MG63 (cell line): Measurements from ENCODE around the gene APOA5. TPM values are rescaled to one million over a fixed set of nuclear protein-coding genes. Genes with fewer than 3 reads are reported as not detected.
"Not testable (repeated sequence)": the region's sequence is repeated elsewhere in the genome, so short reads cannot be mapped to it uniquely, and the experiment has no call there.

Source experiments
- DNase-seq: peaks from one replicate; pipeline ENCODE4 v3.0.0-alpha.2; 2020
- H3K27me3 ChIP-seq: fragments of 250-450 bp; sonication (Bioruptor Pico); 2 replicates; pipeline ENCODE4 v1.5.1; 2020; ENCODE audit warnings: mild to moderate bottlenecking, moderate library complexity
- H3K36me3 ChIP-seq: fragments of 250-450 bp; sonication (Bioruptor Pico); 2 replicates; pipeline ENCODE4 v1.5.1; 2020; ENCODE audit warnings: mild to moderate bottlenecking, moderate library complexity
- H3K4me3 ChIP-seq: fragments of 250-450 bp; sonication (Bioruptor Pico); 2 replicates; pipeline ENCODE4 v1.5.1; 2020; ENCODE audit warnings: mild to moderate bottlenecking, moderate library complexity
- H3K9me3 ChIP-seq: fragments of 250-450 bp; sonication (Bioruptor Pico); 2 replicates; pipeline ENCODE4 v1.5.1; 2020; ENCODE audit warnings: mild to moderate bottlenecking, moderate library complexity
- total RNA-seq: library from RNA; depleted of rRNA; stranded (reverse); fragments of >200 nt; shearing (Covaris generic); gene quantifications from 2 replicates; pipeline ENCODE4 v1.2.3, GENCODE V29; 2014; ENCODE audit warnings: low replicate concordance

Gene APOA5
- total RNA-seq, 1 experiment from 2014 or later, result not detected

DNA sequence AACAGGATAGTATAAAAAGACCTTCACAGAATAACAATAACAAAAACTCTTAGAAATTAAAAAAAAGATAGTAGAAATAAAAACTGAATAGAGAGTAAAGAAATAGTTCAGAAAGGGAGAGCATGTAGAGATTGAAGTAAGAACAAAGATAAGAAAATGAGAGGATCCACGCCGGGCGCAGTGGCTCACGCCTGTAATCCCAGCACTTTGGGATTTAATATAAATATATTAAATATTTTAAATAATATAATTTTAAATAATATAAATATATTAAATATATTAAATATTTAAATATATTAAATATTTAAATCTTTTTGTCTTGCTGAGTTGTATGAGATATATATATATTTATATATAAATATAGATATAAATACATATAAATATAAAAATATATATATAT is 20.4 kb upstream of the APOA5 start:
- no peaks in the 10 kb centered on the region for H3K36me3 ChIP-seq

DNA sequence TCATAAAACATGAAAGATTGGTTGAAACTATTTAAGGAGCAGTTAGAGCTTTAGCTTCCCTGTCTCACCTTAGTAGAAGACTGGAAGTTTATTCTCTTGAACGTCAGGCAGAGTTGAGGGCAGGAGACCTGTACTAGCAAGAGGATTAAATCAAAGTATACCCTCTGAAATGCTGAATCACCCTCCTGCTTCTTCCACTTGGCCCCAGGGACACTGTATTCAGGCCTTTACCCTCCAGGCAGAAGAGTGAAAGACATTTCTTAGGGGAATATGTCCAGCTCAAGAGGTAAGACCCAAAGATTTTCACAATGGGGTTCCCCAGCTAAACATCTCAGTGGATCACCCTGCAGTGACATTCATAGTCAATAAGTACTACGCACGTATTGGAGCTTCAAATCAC is 19.5 kb upstream of the APOA5 start:
- no peaks in the 10 kb centered on the region for H3K27me3 ChIP-seq
- H3K9me3 ChIP-seq, result no peaks in the 10 kb centered on the region
- no peaks in the 10 kb centered on the region for H3K36me3 ChIP-seq
- DNase-seq, result no peak
- H3K4me3 ChIP-seq, result no peak overlapping the region

More for the DNA sequence above, 20.4 kb upstream of the APOA5 start:
- H3K4me3 ChIP-seq, result no peak overlapping the region
- DNase-seq, result no peak
- no peaks in the 10 kb centered on the region for H3K9me3 ChIP-seq
- H3K27me3 ChIP-seq, result no peaks in the 10 kb centered on the region

DNA sequence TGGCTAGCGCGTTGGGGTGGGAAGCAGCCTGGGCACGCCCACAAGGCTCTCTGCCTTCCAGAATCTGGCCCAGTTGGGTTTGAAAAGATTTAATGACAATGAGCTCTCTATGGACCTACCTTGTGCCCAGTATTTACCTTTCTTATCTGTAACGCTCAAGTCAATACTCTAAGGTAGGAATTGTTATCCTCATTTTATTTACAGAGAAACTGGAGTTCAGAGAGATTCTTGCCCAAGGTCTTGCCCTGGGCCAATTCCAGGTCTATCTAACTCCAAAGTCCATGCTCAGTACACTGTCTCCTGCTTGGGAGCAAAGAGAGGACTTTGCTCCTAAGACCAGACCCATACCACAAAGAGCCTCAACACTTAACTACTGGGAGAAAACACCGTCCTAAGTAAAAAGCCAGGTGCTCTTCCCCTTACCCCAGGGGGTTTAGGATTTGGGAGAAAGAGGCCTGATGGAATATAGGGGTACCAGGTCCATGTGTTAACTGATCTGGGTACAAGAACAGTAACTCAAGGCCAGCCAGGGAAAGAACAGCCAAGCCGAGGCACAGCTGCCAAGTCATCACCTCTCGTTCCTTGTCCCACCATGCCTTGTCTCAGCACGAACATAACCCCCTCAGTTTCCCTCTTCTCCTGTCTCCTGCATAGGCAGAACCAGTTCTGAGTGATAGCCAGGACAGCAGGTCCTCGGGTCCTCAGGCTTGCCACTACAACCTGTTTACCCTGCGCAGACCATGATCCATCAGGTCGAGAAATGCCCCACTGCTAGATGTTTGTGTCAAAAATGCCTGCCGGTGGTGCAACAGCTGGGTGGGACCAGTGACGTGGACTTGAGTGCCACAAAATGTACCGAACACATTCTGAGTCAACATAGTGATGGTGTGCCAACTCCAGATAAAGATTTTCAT is 16.8 kb upstream of the APOA5 start:
- H3K36me3 ChIP-seq, result no peaks in the 10 kb centered on the region
- H3K27me3 ChIP-seq, result no peaks in the 10 kb centered on the region
- H3K9me3 ChIP-seq, result no peaks in the 10 kb centered on the region
- H3K4me3 ChIP-seq, result no peak overlapping the region
- peak; percentile 36 for DNase-seq

DNA sequence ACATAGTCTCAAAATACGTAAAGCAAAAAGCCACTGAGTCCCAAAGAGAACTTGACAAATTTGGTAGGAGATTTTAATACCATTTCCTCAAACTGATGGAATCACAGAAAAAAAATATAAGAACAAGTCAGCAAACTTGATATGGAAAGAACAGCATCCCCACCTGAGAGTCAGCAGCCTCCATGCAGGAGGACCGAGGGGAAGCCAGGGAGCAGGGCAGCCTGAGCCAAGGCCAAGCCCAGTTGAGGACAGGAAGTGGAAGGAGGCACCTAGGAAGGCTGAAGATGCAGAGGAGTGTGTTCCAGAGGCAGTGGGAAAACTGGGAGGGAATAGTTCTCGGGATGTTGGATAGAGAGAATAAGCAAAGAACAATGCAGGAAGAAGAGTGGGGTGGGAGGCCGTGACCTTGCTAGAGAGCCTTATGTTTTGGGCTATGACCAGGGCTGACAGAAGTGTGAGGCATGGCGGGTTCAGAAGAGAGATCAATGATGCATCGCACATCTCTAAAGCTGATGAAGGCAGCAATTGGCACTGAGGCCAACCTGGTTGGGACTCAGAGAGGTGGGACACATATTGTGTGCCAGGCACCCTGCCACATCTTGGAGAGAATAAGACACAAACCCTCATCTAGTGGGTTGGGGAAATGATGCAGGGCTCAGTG is 16.1 kb upstream of the APOA5 start:
- DNase-seq, result no peak
- H3K27me3 ChIP-seq, result no peaks in the 10 kb centered on the region
- H3K9me3 ChIP-seq, result no peaks in the 10 kb centered on the region
- no peaks in the 10 kb centered on the region for H3K36me3 ChIP-seq
- H3K4me3 ChIP-seq, result no peak overlapping the region

DNA sequence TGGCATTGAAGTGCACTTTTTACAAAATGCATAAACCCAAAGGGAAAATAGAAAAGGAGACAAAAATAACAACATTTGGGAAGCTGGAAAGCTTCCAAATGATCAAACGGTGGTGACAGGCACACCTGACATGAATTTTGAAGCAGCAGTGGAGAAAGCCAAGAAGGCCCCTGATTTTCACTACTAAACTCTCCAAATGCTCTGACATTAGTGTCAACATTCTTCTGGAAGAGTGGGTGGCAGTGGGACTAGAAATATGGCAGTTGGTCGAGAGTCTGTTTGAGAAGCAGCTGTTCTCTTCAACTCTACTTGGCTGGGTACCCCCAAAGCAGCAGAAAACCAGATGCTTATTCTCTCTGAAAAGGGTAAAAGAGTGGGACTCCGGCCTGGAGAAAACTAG is 12.3 kb upstream of the APOA5 start:
- Histone ChIP-seq H3K4me3 (no peak overlapping the region), H3K9me3 (no peaks in the 10 kb centered on the region), H3K27me3 (no peaks in the 10 kb centered on the region), H3K36me3 (no peaks in the 10 kb centered on the region)
- DNase-seq, result no peak

DNA sequence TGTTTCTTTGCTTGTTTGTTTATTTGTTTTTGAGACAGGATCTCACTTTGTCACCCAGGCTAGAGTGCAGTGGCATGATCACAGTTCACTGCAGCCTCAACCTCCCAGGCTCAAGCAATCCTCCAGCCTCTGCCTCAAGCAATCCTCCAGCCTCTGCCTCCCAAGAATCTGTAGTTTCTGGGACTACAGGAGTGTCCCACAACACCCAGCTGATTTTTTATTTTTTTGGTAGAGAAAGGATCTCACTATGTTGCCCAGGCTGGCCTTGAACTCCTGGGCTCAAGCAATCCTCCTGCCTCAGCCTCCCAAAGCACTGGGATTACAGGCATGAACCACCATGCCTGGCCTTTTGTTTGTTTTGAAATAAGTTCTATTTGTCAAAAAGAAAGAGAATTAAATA is 10.0 kb upstream of the APOA5 start:
- H3K36me3 ChIP-seq, H3K27me3 ChIP-seq, DNase-seq, H3K9me3 ChIP-seq, H3K4me3 ChIP-seq: not testable (repeated sequence)

DNA sequence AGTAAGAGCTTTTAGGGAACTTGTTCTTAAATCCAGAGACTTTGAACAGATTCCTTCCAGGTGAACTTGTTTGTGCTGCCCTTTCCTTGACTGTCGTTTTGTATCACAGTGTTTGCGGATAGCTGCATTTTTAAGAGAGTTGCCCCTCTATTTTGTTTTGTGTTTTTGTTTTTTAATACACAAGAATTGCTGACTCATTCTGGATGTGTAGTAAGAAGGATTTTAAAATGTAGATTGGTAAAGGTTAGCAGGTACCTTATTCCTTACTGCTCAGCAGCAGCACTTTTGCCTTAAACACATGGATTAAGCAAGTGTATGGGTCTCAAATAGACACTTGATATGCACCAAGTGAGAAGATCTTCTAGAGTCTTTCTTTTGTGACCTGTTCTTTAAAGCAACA is 8.9 kb upstream of the APOA5 start:
- Histone ChIP-seq H3K9me3 (no peaks in the 10 kb centered on the region), H3K27me3 (no peaks in the 10 kb centered on the region), H3K36me3 (no peaks in the 10 kb centered on the region), H3K4me3 (no peak overlapping the region)
- no peak for DNase-seq

DNA sequence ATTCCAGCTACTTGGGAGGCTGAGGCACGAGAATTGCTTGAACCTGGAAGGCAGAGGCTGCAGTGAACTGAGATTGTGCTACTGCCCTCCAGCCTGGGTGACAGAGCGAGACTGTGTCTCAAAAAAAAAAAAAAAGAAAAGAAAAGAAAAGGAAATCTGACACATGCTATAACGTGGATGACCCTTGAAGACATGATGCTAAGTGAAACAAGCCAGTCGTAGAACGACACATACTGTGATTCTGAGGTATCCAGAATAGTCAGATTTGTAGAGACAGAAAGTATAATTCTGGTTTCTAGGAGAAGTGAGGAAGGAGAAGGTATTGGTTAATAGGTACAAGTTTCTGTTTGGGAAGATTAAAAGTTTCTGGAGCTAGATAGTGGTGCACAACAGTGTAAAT is 6.7 kb upstream of the APOA5 start:
- Histone ChIP-seq H3K36me3 (no peaks in the 10 kb centered on the region), H3K4me3 (no peak overlapping the region), H3K27me3 (no peaks in the 10 kb centered on the region), H3K9me3 (no peaks in the 10 kb centered on the region)
- DNase-seq, result no peak

DNA sequence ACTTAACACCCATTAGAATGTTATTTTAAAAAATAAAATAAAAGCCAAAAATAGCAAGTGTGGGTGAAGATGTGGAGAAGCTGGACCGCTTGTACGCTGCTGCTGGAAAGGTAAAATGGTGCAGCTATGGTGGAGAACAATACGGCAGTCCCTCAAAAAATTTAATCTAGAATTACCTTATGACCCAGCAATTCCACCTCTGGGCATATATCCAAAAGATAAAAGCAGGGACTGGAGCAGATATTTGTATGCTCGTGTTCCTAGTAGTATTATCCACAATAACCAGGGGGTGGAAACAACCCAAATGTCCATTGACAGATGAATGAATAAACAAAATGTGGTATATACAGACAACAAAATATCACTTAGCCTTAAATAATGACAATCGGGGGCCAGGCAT is 6.1 kb upstream of the APOA5 start:
- no peaks in the 10 kb centered on the region for H3K27me3 ChIP-seq
- no peak overlapping the region for H3K4me3 ChIP-seq
- no peaks in the 10 kb centered on the region for H3K9me3 ChIP-seq
- no peaks in the 10 kb centered on the region for H3K36me3 ChIP-seq
- no peak for DNase-seq

DNA sequence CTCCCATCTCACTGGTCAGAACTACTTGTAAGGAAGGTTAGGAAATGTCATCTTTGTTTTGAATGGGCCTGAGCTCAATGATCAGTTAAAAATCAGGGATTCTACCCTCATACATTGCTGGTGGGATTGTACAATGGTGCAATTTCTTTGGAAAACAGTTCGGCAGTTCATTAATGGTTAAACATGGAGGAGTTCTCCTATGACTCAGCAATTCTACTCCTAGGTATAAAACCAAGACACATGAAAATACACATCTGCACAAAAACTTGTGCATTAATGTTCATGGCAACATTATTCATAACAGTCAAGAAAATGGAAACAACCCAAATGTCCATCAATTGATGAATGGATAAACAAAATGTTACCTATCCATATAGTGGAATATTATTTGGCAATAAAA is 4.9 kb upstream of the APOA5 start:
- Histone ChIP-seq H3K36me3 (no peaks in the 10 kb centered on the region), H3K27me3 (no peaks in the 10 kb centered on the region), H3K9me3 (no peaks in the 10 kb centered on the region), H3K4me3 (no peak overlapping the region)
- DNase-seq, result no peak

DNA sequence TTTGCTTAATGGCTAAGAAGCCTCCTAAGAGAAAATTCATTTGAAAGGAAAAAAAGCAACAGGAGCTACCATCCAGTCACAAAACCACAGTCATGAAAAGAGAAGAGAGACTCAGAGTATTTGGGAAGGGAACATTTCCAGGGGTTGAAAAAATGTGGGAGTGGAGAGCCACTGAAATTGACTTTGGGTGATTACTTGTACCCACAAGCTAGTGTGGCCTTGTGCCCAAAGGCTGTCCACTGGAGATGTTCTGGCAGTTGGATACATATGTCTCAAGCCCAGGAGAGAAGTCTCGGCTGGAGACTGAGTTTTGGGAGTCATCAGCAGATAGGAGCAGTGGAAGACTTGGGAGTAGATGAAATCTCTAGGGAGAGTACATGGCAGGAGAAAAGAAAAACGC is 3.2 kb upstream of the APOA5 start:
- H3K9me3 ChIP-seq, result no peaks in the 10 kb centered on the region
- no peak for DNase-seq
- no peaks in the 10 kb centered on the region for H3K27me3 ChIP-seq
- no peaks in the 10 kb centered on the region for H3K36me3 ChIP-seq
- H3K4me3 ChIP-seq, result no peak overlapping the region

DNA sequence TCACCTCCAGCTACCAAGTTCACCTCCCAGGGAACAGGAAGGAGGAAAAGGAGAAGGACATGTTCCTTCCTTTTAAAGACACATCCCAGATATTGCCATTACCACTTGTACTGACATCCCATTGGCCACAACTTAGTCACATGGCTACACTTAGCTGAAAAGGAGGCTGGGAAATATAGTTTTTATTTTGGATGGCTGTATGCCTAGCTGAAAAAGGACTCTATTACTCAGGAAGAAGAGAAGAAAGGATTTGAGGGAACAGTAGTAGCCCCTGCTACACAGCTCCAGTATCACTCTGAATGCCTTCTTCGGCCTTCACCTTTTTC is 2.1 kb upstream of the APOA5 start:
- no peak overlapping the region for H3K4me3 ChIP-seq
- H3K36me3 ChIP-seq, result no peaks in the 10 kb centered on the region
- no peaks in the 10 kb centered on the region for H3K27me3 ChIP-seq
- H3K9me3 ChIP-seq, result no peaks in the 10 kb centered on the region
- DNase-seq, result no peak

DNA sequence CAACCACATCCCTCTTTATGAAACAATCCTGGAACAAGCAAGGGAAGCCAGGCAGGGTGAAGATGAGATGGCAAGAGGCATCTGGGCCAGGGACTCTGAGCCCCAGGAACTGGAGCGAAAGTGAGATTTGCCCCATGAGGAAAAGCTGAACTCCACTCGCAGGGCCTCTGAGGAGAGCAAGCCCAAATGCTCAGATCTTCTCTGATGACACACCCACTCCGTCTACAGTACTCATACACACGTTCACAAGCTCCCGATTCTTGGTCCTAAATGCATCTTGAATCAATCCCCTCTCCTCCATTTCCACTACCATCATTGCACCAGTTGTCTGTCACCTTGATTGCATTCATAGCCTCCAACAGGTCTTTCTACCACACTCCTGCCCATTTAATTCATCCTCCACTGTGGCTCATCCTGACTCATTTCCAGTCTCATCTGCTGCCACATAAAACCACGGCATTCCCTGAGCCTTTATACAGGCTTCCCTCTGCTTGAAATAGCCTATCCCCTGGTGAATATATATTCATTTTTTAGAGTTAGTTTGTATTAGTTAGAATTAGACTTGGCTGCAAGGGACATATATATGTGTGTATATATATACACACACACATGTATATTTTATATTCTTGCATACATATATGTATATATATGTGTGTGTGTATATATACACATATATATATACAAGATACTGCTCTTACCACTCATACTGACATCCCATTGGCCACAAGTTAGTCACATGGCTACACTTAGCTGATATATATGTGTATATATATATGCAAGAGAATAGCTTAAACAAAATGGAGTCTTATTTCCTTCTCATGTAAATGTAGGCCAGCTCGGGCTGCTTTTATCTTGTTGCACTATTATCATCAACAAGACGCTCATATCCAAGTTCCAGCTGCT is 1.4 kb upstream of the APOA5 start:
- H3K9me3 ChIP-seq, result no peaks in the 10 kb centered on the region
- no peak overlapping the region for H3K4me3 ChIP-seq
- no peaks in the 10 kb centered on the region for H3K36me3 ChIP-seq
- H3K27me3 ChIP-seq, result no peaks in the 10 kb centered on the region
- DNase-seq, result peak; percentile 56

DNA sequence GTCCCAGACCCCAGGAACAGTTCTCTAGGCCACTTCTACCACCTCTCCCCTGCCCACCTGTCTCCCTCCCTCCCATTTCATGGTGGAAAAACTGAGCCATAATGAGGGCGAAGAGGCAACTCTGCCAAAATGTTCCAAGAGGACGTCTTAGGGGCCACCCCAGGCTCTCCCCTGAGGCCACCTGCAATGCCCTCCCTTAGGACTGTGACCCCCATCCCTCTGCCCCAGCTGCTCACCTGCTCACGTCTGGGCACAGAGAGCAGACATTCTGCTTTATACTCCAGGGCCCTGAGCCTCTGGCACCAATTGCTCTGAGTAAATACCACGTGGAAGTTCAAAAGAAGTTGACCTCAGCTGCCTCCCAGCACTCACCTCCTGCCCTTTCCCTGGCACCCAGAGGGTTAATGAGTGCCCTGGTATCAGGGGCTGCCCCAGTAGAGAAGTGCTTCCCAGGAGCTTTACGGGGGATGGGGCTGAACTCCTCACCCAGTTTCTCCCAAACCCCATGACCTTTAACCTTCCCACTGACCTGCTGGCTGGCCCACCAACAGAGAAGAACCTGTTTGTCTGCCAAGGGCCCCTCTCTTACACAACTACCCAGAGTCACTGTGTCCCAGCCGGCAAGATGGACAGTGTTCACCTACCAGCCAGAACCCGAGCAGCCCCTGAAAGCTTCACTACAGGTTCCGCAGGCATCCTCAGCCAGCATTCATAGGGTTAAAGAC is 627 bp upstream of the APOA5 start:
- Histone ChIP-seq H3K4me3 (no peak overlapping the region), H3K36me3 (no peaks in the 10 kb centered on the region), H3K9me3 (no peaks in the 10 kb centered on the region), H3K27me3 (no peaks in the 10 kb centered on the region)
- DNase-seq, result no peak

DNA sequence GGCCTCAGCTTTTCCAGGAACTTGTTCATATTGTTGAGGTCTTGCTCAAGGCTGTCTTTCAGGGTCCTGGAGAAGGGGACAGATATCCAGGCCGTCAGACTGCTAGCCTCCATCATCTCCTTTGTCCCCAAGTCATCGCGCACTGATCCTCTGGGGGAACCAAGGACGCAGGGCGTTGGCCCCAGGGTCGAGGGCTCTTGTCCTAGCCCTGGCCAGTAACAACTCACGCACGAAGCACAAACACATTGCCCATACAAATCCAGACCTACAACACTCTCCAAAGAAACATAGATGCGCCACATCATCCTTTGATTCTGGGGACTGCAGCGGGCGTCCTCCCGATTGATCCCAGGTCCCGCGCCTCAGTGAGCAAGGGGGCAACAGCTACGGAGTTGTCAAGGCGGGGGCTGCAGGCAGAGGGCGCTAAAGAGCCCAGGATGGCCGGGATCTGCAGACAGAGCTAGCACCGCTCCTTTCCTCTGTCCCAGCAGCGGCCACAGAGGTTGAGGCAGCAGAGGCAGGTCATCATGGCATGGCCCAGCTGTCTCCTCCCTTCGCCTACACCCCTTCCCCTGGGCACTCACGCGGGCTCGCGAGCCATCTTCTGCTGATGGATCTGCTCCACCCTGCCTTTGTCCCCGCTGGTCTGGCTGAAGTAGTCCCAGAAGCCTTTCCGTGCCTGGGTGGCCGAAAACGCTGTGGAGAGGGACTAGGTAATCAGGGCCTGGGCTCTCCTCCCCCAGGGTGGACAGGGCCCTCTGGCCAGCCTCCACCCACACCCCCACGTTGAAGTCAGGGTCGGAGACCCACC is 472 bp downstream of the APOA5 start:
- no peak overlapping the region for H3K4me3 ChIP-seq
- peaks cover 9% of the 10 kb centered on the region for H3K36me3 ChIP-seq
- DNase-seq, result peak; percentile 38
- H3K27me3 ChIP-seq, result no peaks in the 10 kb centered on the region
- H3K9me3 ChIP-seq, result no peaks in the 10 kb centered on the region
